HG02943 (cell line): Measurements from ENCODE around the gene CDH12.

ENCODE experiments used
- ATAC-seq: cut with Tn5 transposase; IDR thresholded peaks from one replicate; pipeline ENCODE4 v1.9.1; 2021; ENCODE audit warnings: mild to moderate bottlenecking, low read depth, moderate library complexity; ENCODE audit not compliant: unreplicated experiment

Gene CDH12

DNA sequence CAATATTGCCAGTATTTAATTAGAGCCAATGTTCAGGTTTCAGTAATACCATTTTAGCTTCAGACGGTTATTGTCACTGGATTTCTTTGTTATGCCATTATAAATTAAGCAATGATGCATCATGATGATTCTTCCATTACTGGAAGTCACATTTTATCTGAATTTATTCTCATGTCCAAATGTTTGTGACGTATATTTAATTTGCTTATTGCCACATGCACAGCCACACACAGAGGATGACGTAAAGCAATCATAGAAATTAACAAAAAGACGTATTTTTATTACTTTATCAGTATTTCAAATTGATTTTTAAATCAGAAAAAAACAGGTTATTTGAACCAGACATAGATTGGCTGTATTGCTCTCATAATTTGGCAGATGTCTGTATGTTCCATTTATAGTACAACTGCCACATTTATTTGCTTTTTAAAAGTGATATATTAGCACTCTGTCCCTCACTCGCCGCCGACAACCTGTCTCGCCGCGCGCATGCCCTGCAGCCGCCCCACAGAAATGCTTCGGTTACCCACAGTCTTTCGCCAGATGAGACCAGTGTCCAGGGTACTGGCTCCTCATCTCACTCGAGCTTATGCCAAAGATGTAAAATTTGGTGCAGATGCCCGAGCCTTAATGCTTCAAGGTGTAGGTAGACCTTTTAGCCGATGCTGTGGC is 970.9 kb downstream of the CDH12 start:
- ATAC-seq: no peak

DNA sequence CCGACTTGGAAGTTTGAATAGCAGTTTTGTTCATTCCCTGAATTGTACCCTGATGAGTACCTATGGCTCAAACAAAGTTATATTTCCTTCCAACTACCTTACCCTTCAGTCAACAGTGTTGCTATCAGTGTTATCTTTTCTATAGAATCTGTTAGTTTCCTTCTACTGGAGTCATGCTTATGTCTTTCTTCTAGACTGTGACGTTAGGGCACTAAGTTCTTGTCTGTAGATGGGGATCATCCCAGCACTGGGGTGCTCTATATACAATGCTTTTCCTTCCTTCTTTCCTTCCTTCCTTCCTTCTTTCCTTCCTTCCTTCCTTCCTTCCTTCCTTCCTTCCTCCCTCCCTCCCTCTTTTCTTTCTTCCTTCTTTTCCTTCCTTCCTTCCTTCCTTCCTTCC is 973.0 kb downstream of the CDH12 start:
- no peak for ATAC-seq

DNA sequence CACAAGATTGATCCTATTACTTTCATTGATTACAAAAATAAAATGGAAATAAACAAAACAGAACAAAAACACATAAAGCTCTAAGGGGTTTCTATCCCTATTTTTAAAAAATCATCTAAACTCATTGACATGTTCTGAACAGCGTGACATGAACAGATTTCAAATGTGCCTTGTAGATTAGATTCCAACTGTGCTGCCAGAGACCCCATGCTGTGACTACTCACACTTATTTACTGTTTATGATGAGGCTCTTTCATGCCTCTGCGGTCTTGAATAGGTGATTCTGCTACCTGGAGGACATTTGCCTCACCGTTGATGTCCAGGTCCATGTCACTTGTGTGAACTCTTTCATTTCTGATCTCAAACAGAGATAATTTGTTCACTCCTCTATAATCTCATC is 990.2 kb downstream of the CDH12 start:
- no peak for ATAC-seq

- no peak for ATAC-seq
Measured at GRCh38 chr5:21858441-21858840, 994.7 kb downstream of the CDH12 start.

DNA sequence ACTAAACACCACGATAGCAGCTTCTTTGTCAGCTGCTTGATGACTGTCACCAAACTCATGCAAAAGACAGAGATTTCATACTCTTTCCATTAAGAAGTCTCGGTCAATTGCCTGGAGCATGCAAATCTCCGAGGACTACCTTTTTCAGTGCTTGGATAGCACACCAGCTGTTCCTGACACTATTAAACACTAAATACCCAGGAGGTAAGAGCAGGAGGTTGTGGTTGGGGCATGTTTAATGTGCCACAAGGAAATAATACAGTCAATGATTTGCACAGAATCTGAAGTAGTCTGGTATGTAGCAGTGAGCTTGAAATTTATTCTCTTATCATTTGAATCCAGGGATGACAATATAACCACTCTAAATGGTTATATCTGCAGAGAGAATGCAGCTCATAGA is 996.2 kb downstream of the CDH12 start:
- ATAC-seq: no peak

- no peak for ATAC-seq
Measured at GRCh38 chr5:21847300-21847699, 1005.8 kb downstream of the CDH12 start.

GRCh38 chr5:21844960-21845359 is 1008.2 kb downstream of the CDH12 start:
- ATAC-seq: no peak

DNA sequence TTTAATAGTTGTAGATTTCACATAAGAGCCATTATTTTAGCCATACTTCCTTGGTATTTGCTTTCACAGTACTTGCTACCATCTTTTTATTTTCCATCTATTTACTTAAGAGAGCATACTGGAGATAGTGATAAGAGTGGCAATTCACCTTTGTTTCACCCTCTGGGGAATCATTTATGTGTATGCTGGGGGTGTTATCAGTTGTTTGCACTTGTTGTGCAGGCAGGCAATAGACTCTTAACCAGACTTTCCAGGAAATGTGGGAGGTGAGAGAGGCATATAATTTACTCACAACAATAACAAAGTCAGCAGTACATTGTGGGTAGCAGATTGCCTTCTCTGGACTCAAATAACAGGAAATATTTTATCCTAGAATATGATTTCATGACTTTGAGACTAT is 1018.3 kb downstream of the CDH12 start:
- no peak for ATAC-seq

DNA sequence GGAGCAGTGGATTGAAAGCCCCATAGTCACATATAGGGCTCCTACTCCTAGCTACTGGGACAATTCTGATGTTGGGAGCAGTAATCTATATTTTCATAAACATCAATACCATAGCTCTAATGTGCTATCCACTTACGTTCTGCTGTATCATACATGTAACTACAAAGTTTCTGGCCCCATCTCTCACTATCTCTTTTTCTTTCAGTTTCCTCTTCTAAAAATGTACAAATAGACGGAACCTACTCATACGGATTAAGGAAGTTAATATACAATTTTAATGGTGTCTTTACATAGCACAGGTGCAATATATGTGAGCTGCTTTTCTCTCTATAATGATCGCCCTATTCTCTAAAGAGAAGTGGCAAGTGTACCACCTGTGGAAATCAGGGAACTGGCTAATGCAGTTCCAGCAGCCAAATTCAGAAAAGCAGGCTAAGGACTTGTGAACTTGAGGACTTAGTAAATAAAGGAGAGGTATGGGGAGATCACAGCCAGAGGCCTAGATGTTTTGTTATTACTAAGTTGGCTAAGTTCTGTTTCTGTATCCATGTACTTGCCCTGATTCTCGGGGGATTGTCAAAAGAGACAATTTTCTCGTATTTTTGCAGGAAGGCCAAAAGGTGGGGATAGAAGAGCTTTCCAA is 1021.9 kb downstream of the CDH12 start:
- peak; percentile 81 for ATAC-seq

DNA sequence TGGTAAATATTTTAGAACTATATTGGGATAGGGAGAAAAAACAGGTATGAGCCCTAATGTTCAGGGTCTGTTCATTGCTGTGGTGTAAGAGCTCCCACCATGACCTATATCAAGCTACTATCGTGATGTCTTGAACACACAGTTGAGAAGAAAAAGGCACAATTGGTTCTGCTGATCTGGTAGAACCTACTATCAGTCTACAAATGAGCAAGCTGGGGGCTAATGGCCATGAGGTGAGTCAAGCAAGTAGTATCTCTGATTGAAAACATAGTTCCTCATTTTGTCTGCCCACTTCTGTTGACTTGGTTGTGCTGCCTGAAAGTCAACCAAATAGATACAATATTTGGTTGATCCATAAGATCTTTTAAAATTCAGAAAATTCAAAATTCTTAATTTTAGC is 1026.3 kb downstream of the CDH12 start:
- ATAC-seq: no peak

- ATAC-seq: no peak
Measured at GRCh38 chr5:21823588-21823987, 1029.6 kb downstream of the CDH12 start.

DNA sequence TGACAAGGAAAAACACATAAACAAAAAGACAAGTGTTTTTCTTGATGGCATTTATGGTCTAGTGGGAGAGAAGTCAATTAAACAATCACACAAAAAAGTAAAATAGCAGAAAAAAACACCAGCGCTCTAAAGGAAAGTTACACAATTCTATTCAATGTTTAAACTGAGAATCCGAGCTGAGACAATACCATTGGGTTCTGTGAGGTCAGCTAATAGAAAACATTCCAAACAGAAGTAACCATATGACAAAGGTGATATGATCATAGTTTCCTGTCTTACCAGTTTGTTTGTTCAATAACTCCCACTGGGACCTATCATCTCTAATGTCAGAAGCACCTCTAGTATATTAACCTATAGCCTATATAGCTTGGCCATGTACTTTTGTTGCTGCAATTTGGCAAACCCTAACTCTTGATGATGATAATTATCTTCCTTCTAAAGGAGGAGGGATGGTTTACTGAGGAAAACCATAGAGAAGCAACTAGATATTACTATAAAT is 1030.0 kb downstream of the CDH12 start:
- no peak for ATAC-seq

GRCh38 chr5:21820527-21820926 is 1032.6 kb downstream of the CDH12 start:
- ATAC-seq: no peak

GRCh38 chr5:21818370-21818720 is 1034.8 kb downstream of the CDH12 start:
- no peak for ATAC-seq

DNA sequence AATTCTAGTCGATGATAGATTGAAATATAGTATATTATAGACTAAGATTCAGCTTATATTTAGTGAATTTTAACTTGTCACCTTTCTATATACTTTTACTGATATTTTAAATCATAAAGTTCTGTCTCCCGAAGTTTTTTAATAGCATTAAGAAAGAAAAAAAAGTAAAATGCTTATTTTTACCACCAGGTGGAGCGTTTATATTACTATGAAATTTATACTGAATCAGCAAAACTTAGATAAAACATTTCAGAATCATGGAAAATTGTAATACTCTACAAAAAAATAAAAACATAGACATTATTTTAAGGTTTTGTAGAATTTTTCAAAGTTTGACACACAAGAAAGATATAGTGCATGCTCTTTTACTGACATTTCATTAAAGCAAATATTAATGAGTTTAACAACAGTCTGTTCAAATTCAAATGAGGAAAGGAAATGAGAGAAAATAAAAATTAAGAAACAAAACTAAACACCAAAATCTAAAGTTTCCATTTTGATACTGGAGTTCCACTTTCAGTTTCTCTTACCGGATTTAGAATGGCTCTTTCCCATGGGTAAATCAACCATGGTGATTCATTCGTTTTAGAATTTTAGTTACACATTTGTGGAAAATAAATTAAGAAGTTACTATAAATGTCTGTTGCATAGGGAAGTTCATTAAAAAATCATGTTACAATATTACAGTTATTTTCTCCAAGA is 1035.3 kb downstream of the CDH12 start:
- ATAC-seq: no peak

GRCh38 chr5:21810737-21811316 is 1042.3 kb downstream of the CDH12 start:
- ATAC-seq: no peak

DNA sequence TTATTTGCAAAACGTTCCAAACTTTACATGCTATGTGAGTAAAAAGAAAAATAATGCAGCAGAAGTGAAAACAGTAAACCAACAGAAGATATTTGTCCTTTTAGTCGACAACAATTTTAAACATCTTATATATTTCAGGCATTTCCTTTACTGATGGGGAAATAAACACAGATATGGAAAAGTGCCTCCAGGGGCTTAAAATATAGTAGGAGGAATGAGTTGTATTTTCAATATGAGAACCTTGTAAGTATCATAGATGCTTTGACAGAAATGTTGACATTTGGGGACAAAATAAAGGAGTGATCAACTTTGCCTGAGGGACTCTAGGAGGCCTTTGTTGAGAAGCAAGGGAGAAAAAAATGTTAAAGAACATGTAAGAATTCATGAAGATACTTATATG is 1043.5 kb downstream of the CDH12 start:
- no peak for ATAC-seq

- ATAC-seq: no peak
Measured at GRCh38 chr5:21807953-21808352, 1045.2 kb downstream of the CDH12 start.

DNA sequence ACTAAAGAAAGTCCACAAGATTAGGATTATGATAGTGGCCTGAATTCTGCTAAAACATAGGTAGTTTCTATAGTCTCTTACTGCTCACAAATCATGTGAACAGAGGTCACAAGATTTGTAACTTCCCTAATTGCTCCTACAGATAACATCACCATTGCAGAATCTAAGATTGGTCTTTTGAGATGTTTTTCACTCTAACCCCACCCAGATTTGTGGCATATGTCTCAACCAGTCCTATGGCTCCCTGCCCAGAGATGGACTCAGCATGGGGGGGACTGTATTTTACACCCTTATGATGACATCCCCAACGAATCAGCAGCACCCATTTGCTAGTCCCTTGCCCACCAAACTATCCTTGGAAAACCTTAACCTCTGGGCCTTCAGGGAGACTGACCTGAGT is 1046.2 kb downstream of the CDH12 start:
- ATAC-seq: no peak

GRCh38 chr5:21806271-21806670 is 1046.9 kb downstream of the CDH12 start:
- no peak for ATAC-seq

DNA sequence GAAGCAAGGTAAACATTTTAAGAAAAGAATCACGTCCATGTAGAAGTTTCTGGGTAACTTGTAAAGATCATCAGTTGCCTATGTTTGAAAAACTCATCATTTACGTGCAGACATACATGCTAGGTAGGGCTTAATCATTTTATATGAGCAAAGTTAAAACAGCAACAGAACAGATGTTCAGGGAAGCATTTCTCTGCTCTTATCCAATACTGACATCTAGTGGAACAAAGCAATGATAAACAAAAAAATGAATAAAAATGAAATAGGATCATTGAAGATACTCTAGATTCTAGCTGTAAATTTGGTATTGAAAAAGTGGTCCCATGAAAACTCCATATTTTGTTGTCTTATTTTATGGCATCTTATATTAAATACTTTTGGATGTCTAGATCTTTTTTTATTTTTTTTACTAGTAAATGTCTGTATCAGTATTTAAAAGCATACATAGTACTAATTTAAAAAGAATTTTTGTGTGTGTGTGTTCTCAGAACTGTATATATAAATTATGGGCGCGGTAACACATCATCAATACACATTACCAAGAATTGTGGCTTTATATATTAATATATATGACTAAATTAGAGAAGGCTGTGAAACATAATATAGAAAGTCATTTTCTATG is 1050.2 kb downstream of the CDH12 start:
- ATAC-seq: no peak
